A172 (cell line): ENCODE data around the gene PRSS38. TPM values are rescaled to one million over a fixed set of nuclear protein-coding genes. Genes with fewer than 3 reads are reported as not detected.

Experiments used
- total RNA-seq: library from RNA; depleted of rRNA; stranded (reverse); fragments of >200 nt; shearing (Covaris generic); gene quantifications from 2 replicates; pipeline ENCODE4 v1.2.3, GENCODE V29; 2014; rRNA removed

PRSS38 gene
- total RNA-seq, 1 experiment from 2014 or later = not detected

Other genes with a start within 250 kb of the PRSS38 start
- gene JMJD4, start 80.4 kb upstream of the PRSS38 start, total RNA-seq = 42.8 and 49.1 TPM in 2 replicates
- gene SNAP47, start 80.2 kb upstream of the PRSS38 start, total RNA-seq = 89.0 and 105 TPM in 2 replicates
- 23.7 and 25.8 TPM in 2 replicates for gene WNT9A, start 132.3 kb downstream of the PRSS38 start, total RNA-seq
- 0.72 TPM in 1 of 2 replicates, not detected in the other for gene WNT3A, start 191.3 kb downstream of the PRSS38 start, total RNA-seq